Fibroblast of mammary gland (primary cell): ENCODE measurements around the gene JARID2.

ENCODE experiments used
- DNase-seq: peaks from one replicate; pipeline ENCODE4 v3.0.0-alpha.2; 2010; ENCODE audit warnings: low read depth
- H3K4me3 ChIP-seq: 2 replicates; pipeline ENCODE4 v1.5.1; 2011; ENCODE audit warnings: low read depth, mild to moderate bottlenecking, low read length, moderate library complexity; ENCODE audit not compliant: control insufficient read depth
- CTCF ChIP-seq: conservative IDR thresholded peaks from 2 replicates; pipeline ENCODE4 v1.5.1; 2011; ENCODE audit warnings: low read depth, low read length, inconsistent platforms; ENCODE audit not compliant: control insufficient read depth, insufficient read depth

The JARID2 gene

GRCh38 chr6:15239616-15240364 lies 6.1 kb upstream of the JARID2 start:
- no peak for TF ChIP-seq CTCF
- no peak for DNase-seq

GRCh38 chr6:15242503-15242902 lies 3.4 kb upstream of the JARID2 start:
- TF ChIP-seq CTCF: no peak
- no peak for DNase-seq
- no peak overlapping the region for H3K4me3 ChIP-seq

More at GRCh38 chr6:15239616-15240364, 6.1 kb upstream of the JARID2 start:
- H3K4me3 ChIP-seq: no peak overlapping the region

GRCh38 chr6:15242937-15243614 lies 2.8 kb upstream of the JARID2 start:
- H3K4me3 ChIP-seq: no peak overlapping the region
- TF ChIP-seq CTCF: no peak

GRCh38 chr6:15243910-15244619 lies 1.8 kb upstream of the JARID2 start:
- H3K4me3 ChIP-seq: peak overlapping the region; percentile 76
- no peak for DNase-seq
- no peak for TF ChIP-seq CTCF

More at GRCh38 chr6:15242937-15243614, 2.8 kb upstream of the JARID2 start:
- no peak for DNase-seq

GRCh38 chr6:15244620-15245360 lies 1.1 kb upstream of the JARID2 start:
- TF ChIP-seq CTCF: no peak
- H3K4me3 ChIP-seq: peak overlapping the region; percentile 76
- DNase-seq: peak; percentile 69

- no peak for TF ChIP-seq CTCF
- H3K4me3 ChIP-seq: peak overlapping the region; percentile 76
- no peak for DNase-seq
Observed at GRCh38 chr6:15246217-15246665, 372 bp downstream of the JARID2 start.
